T-helper 1 cell (primary cell): ENCODE measurements around the gene MBNL2.
"Not testable (repeated sequence)": the region's sequence is repeated elsewhere in the genome, so short reads cannot be mapped to it uniquely, and the experiment has no call there.

Source experiments
- DNase-seq, 5 donors: peaks; one replicate each; pipeline ENCODE4 v3.0.0-alpha.2; 2012 to 2020

Gene MBNL2

DNA sequence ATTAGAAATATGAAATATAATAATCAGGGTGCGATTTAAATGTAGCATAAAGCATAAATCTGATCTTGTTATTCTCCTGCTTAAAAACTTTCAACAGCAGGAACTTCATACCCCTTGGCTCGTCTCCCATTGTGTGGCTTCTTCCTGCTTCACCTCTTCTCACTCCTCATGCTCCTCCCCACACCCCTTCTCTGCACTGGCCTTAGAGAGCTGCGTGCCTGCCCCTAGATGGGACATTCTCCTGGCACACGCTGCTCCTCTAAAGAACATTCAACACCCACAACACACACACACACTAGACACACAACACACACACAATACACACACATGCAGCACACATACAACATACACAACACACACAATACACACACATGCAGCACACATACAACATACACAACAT lies 107.2 kb downstream of the MBNL2 start:
- DNase-seq: no peak

DNA sequence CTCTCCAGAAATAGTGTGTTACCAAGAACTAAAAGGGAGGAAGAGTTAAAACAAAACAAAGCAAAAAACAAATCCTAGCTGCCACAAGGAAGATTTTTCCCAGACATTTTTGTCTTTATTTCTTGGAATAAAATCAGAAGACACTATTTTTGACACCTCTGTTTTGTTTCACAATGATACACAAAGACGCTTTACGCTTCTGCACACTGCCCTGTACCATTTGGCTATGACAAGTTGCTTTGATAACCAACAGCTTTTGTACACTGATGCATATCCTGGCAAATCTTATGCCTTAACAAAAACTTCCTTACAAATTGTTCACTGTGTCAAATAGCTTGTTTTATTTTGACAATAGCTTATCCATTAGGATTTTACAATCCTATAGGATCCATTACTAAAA lies 108.3 kb downstream of the MBNL2 start:
- no peak for DNase-seq

GRCh38 chr13:97332742-97333141 lies 110.6 kb downstream of the MBNL2 start:
- DNase-seq: no peak

DNA sequence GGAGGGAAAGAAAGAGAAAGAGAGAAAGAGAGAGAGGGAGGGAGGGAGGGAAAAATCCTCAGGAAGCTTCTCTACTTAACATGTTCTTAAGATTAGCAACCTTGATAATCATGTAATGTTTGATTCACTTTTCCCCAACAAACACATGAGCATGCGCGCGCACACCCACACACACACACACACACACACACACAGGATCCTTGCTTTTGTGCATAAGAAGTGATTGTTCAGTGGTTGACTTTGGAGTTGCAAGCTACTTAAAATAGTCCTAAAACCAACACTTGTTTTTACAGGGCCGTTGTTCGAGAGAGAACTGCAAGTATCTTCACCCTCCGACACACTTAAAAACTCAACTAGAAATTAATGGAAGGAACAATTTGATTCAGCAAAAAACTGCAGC lies 111.8 kb downstream of the MBNL2 start:
- no peak for DNase-seq

DNA sequence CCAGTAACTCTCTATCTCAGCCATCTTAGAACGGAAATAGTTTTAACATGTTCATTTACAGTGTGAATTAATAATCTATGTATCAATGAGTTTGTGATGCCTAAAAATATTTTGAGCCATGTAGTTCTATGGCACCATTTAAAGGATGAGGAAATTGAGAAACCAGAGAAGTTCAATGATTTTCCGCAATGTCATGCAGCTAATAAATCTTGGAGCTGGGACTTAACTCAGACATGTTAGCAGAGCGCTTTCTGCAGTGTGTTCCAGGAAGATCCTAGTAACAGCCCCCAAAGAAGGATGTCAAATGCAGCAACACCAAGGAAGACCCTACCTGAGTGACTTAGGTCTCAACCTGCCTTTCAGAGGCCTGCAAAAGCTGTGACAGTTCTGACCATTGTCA lies 112.6 kb downstream of the MBNL2 start:
- no peak for DNase-seq

- no peak for DNase-seq
Observed at GRCh38 chr13:97335488-97336134, 113.5 kb downstream of the MBNL2 start.

- DNase-seq: no peak
Observed at GRCh38 chr13:97337985-97338499, 115.9 kb downstream of the MBNL2 start.

DNA sequence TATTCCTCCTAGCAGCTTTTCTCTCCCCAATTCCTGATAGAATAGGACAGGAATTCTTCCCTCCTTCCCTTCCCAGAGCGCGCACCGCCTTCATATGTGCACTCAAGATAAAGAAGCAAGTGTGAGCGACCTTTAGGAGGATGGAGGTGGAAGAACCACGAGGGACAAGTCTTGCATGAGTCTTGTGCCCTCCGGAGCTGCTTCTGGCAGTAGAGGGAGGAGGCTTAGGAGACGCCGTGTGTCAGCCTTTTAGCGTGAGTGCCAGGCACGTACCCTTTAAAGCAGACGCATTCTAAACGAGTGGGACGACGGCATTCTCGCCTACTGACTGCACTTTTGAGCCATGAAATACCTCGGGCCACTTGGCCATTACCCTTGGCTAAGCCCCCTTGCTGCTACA lies 116.4 kb downstream of the MBNL2 start:
- DNase-seq: no peak

GRCh38 chr13:97339019-97339987 lies 117.2 kb downstream of the MBNL2 start:
- peak in 1 of 5 donors; percentile 17 for DNase-seq

DNA sequence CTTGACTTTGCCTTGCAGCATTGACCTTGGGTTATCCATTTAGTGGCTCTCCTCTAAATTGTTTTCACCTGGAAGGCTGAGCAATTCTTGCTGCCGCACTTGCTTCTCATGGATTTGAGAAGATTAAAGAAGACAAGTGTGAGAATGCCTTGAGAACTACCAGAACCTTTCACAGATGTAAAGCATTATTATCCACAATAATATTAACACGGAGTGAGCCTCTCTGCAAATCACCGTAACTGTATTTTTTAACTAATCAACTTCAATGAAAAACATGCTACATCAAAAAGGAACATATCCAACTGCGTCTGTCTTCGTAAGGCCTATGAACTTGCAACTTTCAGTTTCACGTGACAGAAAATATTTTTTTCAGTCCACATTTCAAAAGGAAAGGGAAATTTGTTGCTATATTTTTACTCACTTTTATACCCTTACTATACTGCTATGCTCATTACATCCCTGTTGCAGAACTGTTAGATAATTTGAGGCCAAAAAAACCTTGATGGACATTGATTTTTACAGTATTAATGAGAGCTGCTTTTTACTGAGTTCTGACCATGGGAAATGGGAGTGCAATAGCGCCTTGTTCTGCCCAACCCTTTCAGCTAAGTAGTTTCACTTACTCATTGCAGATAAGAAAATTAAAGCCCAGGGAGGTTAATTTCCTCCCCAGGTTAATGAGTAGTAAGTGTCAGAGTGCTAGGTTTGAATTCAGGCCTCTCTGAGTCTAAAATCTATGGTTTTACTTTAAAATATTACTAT lies 118.0 kb downstream of the MBNL2 start:
- DNase-seq: peak in 1 of 5 donors; percentile 10

DNA sequence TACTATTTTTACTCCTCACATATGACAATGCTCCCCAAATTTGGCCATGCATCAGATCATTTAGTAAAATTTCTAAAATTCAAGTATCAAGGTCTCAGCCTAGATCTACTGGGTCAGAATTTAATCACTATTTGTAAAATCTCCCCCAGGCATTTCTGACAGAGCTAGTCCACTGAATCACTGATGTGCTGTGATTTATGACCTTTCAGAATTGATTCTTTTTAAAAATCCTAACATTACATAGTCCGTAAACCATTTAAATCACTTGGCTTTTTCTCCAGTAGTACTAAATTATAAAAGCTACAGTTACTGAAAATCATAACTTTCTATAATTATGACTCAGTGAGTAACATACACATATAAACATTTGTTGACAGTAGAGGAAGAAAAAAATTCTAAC lies 119.0 kb downstream of the MBNL2 start:
- no peak for DNase-seq

DNA sequence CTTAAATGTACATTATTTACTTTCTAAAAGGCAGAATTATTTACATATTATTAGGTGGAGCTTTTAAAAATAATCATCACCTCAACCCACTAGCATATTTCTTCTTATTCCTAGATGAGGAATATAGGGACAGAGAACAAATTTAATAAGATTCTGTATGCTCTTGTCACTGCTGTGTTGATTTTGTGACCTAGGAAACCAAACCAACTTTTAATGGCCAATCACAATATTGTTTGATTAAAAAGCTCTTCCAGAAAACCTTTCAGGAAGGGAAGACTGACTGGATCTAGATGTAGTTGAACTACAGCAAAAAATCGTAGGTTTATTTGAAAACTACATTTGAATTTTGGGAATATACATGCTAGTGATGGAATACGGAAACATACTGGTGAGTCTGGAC lies 120.0 kb downstream of the MBNL2 start:
- DNase-seq: no peak

- no peak for DNase-seq
Observed at GRCh38 chr13:97342936-97343335, 120.8 kb downstream of the MBNL2 start.

GRCh38 chr13:97344265-97345175 lies 122.4 kb downstream of the MBNL2 start:
- DNase-seq: peak in 3 of 5 donors; percentile 15 to 32 (median 32)

DNA sequence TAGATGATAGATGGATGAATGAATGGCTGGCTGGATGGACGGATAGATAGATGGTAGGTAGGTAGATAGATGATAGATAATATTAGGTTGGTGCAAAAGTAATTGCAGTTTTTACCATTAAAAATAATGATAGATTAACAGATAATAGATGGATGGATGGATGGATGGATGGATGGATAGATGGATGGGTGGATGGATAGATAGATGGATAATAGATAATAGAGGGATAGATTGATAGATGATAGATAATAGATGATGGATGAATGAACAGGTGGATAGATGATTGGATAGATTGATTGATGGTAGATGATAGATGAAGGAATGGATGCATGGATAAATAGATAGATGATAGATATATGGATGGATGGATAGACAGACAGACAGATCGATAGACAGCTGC lies 124.0 kb downstream of the MBNL2 start:
- DNase-seq: no peak

DNA sequence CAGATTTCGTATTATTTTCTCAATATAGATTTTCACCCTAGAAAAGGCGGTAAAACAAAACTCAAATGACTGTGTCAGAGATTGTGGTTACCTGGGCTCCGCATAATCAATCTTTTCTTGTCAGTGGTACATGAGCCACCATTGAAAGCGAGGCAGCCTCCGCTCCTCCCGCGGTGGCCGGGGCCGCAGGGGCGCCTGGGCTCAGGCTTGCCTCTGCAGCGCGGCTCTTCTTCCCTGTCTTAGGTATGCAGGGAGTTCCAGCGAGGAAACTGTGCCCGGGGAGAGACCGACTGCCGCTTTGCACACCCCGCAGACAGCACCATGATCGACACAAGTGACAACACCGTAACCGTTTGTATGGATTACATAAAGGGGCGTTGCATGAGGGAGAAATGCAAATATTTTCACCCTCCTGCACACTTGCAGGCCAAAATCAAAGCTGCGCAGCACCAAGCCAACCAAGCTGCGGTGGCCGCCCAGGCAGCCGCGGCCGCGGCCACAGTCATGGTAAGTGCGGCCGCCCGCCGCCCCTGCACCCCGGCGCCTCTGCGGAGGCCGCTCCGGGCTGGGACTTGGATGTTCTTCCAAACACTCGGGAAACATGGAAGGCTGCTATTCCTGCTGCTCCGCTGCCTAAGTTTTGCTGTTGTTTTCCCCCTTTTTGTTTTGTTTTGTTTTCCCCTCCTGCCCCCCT lies 124.6 kb downstream of the MBNL2 start:
- DNase-seq: no peak

DNA sequence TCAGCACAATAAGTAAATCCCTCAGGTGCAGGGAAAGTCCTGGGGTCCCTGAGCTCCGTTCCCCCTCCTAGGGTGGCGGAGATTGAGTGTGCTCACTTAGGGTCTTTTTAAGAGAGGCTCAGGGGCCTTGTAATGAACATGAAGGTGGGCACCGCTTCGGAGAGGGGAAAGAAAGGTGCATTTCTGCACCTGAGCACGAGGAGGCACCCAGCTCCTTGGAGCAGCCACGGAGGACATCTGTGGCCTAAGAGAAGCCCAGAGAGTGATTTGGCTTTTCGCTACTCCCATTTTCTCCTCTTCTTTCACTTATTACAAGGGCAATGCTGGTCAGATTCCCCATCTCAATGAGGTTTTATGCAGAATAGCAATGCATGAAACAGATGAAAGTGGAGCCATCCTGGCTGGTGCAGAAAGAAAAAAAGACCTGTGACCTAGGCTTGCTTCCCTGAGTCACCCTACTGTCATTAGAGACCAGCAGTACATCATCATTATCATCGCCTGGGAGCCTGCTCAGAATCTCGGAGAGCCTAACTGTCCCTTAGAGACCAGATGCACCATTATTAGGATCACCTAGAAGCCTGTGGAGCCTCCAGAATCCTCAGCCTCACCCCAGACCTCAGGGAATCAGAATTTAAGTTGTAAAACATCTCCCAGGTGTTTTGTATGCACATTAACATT lies 125.3 kb downstream of the MBNL2 start:
- DNase-seq: no peak

DNA sequence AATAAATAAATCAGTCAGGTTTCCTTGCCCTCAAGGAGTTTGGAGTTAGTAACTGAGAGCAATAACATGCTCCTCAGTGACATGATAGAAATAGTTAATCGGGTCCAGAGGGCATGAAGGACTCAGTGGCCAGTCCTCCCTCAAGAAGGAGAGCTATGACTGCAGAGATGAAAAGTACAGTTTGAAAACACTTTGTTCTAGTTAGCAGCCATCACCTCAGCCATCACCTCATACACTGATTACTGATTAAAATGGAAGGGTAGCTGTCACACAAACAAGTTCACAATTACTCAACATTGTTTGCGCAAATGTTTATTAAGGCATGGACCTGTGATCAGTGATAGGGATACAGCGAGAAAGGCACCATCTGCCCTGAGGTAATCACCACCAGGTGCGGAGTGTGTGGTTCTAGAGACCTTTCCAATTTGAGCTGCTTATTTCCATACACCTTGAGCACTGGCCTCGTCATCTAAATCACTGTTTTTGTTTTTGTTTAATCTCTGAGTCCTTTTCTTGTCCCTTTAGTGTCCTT lies 126.5 kb downstream of the MBNL2 start:
- no peak for DNase-seq

DNA sequence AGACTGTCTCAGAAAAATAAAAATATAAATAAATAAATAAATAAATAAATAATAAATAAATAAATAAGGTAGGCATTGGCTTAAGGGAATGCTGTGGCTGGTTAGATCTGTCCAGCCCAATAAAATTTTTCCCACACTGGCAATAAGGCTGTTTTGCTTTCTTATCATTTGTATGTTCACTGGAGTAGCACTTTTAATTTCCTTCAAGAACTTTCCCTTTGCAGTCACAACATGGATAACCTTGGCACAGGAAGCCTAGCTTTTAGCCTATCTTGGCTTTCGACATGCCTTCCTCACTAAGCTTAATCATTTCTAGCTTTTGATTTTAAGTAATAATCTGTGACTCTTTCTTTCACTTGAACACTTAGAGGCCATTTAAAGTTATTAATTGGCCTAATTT lies 129.9 kb downstream of the MBNL2 start:
- DNase-seq: not testable (repeated sequence)

DNA sequence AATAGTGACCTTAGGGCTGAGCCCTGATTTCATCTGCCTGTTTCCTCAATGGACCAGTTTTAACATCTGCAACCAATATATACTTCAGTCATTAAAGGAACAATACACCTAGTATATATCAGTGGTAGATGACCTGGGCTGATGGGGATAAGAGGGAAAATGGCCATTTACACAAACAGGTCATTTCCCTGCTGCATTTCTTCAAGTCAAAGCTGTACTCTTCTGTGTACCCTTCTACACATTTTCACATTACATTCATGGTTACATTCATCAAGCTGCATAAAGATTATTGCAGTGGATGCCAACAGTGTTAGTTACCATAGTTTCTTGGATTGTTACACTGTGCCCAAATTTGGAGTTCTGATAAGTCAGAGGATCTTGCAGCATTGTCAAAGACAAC lies 130.7 kb downstream of the MBNL2 start:
- no peak for DNase-seq
